Bronchial epithelial cell (primary cell): ENCODE measurements around the gene ZRANB3. TPM values are rescaled to one million over a fixed set of nuclear protein-coding genes. Genes with fewer than 3 reads are reported as not detected.
"Not testable (repeated sequence)": the region's sequence is repeated elsewhere in the genome, so short reads cannot be mapped to it uniquely, and the experiment has no call there.

ENCODE experiments used
- DNase-seq: peaks from one replicate; pipeline ENCODE4 v3.0.0-alpha.2; 2010; ENCODE audit warnings: low read depth
- FAIRE-seq: peaks from 2 replicates; lab custom pipeline; 2011; peaks lifted over from hg19 to GRCh38; lab: Jason Lieb, UNC
- H3K27me3 ChIP-seq: 2 replicates; pipeline ENCODE4 v1.5.1; 2011; ENCODE audit warnings: low read length; ENCODE audit not compliant: control insufficient read depth, insufficient read depth
- H3K36me3 ChIP-seq: 2 replicates; pipeline ENCODE4 v1.5.1; 2011; ENCODE audit warnings: low read length; ENCODE audit not compliant: control insufficient read depth, insufficient read depth
- H3K4me3 ChIP-seq: 2 replicates; pipeline ENCODE4 v1.5.1; 2011; ENCODE audit warnings: mild to moderate bottlenecking, low read depth, low read length, control low read depth
- total RNA-seq: library from RNA; depleted of rRNA; stranded (reverse); fragments of >200 nt; gene quantifications from 2 replicates; pipeline ENCODE4 v1.2.1, GENCODE V29; 2014
- TF ChIP-seq, protein P1 (sequence below): IDR thresholded peaks from 2 replicates; pipeline ENCODE4 v1.5.1; 2011; ENCODE audit warnings: mild to moderate bottlenecking, moderate library complexity, low read length, control low read depth, inconsistent platforms; ENCODE audit not compliant: insufficient read depth, severe bottlenecking

ZRANB3 gene
- total RNA-seq, 1 donor from 2014 or later, result 5.5 TPM

DNA sequence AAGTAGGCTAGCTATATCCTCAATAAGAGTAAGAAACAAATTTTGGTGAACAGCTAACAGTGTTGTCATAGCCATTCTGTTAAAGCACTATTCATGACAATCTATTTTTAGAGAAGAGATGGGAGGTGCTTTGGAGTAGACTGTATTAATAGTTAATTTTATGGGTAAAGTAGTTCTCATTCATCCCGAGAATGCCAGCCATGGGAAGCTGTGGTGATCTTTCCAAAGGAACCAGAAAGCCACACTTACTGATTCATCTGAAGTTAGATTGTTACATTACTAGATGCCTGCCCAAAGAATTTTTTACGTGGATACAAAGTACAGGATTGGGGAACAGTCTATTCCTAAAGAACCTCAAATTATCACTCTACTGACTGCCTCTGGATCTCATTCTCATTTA lies 74.6 kb downstream of the ZRANB3 start:
- no peak overlapping the region for H3K4me3 ChIP-seq
- no peak for DNase-seq
- no peaks in the 10 kb centered on the region for H3K36me3 ChIP-seq
- FAIRE-seq, result no peak
- H3K27me3 ChIP-seq, result no peaks in the 10 kb centered on the region
- TF ChIP-seq, protein P1, sequence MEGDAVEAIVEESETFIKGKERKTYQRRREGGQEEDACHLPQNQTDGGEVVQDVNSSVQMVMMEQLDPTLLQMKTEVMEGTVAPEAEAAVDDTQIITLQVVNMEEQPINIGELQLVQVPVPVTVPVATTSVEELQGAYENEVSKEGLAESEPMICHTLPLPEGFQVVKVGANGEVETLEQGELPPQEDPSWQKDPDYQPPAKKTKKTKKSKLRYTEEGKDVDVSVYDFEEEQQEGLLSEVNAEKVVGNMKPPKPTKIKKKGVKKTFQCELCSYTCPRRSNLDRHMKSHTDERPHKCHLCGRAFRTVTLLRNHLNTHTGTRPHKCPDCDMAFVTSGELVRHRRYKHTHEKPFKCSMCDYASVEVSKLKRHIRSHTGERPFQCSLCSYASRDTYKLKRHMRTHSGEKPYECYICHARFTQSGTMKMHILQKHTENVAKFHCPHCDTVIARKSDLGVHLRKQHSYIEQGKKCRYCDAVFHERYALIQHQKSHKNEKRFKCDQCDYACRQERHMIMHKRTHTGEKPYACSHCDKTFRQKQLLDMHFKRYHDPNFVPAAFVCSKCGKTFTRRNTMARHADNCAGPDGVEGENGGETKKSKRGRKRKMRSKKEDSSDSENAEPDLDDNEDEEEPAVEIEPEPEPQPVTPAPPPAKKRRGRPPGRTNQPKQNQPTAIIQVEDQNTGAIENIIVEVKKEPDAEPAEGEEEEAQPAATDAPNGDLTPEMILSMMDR, result no peak

GRCh38 chr2:135454608-135455007 lies 76.4 kb downstream of the ZRANB3 start:
- TF ChIP-seq, protein P1, result no peak
- FAIRE-seq, result no peak
- H3K27me3 ChIP-seq, result no peaks in the 10 kb centered on the region
- no peak overlapping the region for H3K4me3 ChIP-seq
- H3K36me3 ChIP-seq, result no peaks in the 10 kb centered on the region
- DNase-seq, result no peak

- DNase-seq, H3K27me3 ChIP-seq, FAIRE-seq, H3K4me3 ChIP-seq, H3K36me3 ChIP-seq: not testable (repeated sequence)
These were observed 78.0 kb downstream of the ZRANB3 start for GRCh38 chr2:135453027-135453426.

- FAIRE-seq, result no peak
- no peak for DNase-seq
- TF ChIP-seq, protein P1, result no peak
- Histone ChIP-seq H3K4me3 (no peak overlapping the region), H3K36me3 (no peaks in the 10 kb centered on the region), H3K27me3 (no peaks in the 10 kb centered on the region)
These were observed 79.1 kb downstream of the ZRANB3 start for GRCh38 chr2:135451966-135452365.

- DNase-seq, H3K4me3 ChIP-seq, H3K27me3 ChIP-seq, FAIRE-seq, H3K36me3 ChIP-seq: not testable (repeated sequence)
These were observed 88.0 kb downstream of the ZRANB3 start for GRCh38 chr2:135443013-135443412.

GRCh38 chr2:135435155-135435554 lies 95.9 kb downstream of the ZRANB3 start:
- DNase-seq, H3K4me3 ChIP-seq, FAIRE-seq, H3K27me3 ChIP-seq, H3K36me3 ChIP-seq: not testable (repeated sequence)

- H3K4me3 ChIP-seq, result no peak overlapping the region
- no peaks in the 10 kb centered on the region for H3K36me3 ChIP-seq
- TF ChIP-seq, protein P1, result no peak
- no peaks in the 10 kb centered on the region for H3K27me3 ChIP-seq
- FAIRE-seq (no peak), DNase-seq (no peak)
These were observed 106.2 kb downstream of the ZRANB3 start for GRCh38 chr2:135424849-135425248.
